Measurements from ENCODE around the gene RSPO3.

The RSPO3 gene

GRCh38 chr6:127128066-127128465, 9.6 kb downstream of the RSPO3 start:
- TF ChIP-seq CTCF (IDR thresholded peaks at IDR 0.05; ENCODE audit: low read depth, low read length, missing control alignments), result no peak
- no peak overlapping the region for H3K27ac ChIP-seq
- in situ Hi-C loops (cut with HindIII; ENCODE audit: low pct_ligation_motif_present, low sequenced_read_pairs), result no loop called here
- no peak for DNase-seq
- H3K27me3 ChIP-seq (replicated peaks), result no peaks in the 10 kb centered on the region
- no peak overlapping the region for H3K4me3 ChIP-seq (ENCODE audit: low read depth, low read length)
- H3K36me3 ChIP-seq (replicated peaks), result no peaks in the 10 kb centered on the region

GRCh38 chr6:127129251-127129650, 10.8 kb downstream of the RSPO3 start:
- no peaks in the 10 kb centered on the region for H3K27me3 ChIP-seq (replicated peaks)
- H3K4me3 ChIP-seq (ENCODE audit: low read depth, low read length), result no peak overlapping the region
- no peaks in the 10 kb centered on the region for H3K36me3 ChIP-seq (replicated peaks)
- TF ChIP-seq CTCF (IDR thresholded peaks at IDR 0.05; ENCODE audit: low read depth, low read length, missing control alignments), result no peak
- in situ Hi-C loops (cut with HindIII; ENCODE audit: low pct_ligation_motif_present, low sequenced_read_pairs), result no loop called here
- no peak for DNase-seq
- H3K27ac ChIP-seq, result no peak overlapping the region

- Histone ChIP-seq H3K4me3 (ENCODE audit: low read depth, low read length) (no peak overlapping the region), H3K36me3 (replicated peaks) (no peaks in the 10 kb centered on the region), H3K27me3 (replicated peaks) (no peaks in the 10 kb centered on the region), H3K27ac (no peak overlapping the region)
- no peak for TF ChIP-seq CTCF (IDR thresholded peaks at IDR 0.05; ENCODE audit: low read depth, low read length, missing control alignments)
- in situ Hi-C loops (cut with HindIII; ENCODE audit: low pct_ligation_motif_present, low sequenced_read_pairs), result no loop called here
- DNase-seq, result no peak
Measured at GRCh38 chr6:127131275-127131674, 12.8 kb downstream of the RSPO3 start.

GRCh38 chr6:127131772-127132376, 13.4 kb downstream of the RSPO3 start:
- Histone ChIP-seq H3K27ac (no peak overlapping the region), H3K4me3 (ENCODE audit: low read depth, low read length) (no peak overlapping the region), H3K27me3 (replicated peaks) (no peaks in the 10 kb centered on the region), H3K36me3 (replicated peaks) (no peaks in the 10 kb centered on the region)
- TF ChIP-seq CTCF (IDR thresholded peaks at IDR 0.05; ENCODE audit: low read depth, low read length, missing control alignments), result no peak
- in situ Hi-C loops (cut with HindIII; ENCODE audit: low pct_ligation_motif_present, low sequenced_read_pairs), result no loop called here
- no peak for DNase-seq

- in situ Hi-C loops (cut with HindIII; ENCODE audit: low pct_ligation_motif_present, low sequenced_read_pairs), result no loop called here
- TF ChIP-seq CTCF (IDR thresholded peaks at IDR 0.05; ENCODE audit: low read depth, low read length, missing control alignments), result no peak
- Histone ChIP-seq H3K36me3 (replicated peaks) (no peaks in the 10 kb centered on the region), H3K27me3 (replicated peaks) (no peaks in the 10 kb centered on the region), H3K27ac (no peak overlapping the region), H3K4me3 (ENCODE audit: low read depth, low read length) (no peak overlapping the region)
- no peak for DNase-seq
Measured at GRCh38 chr6:127134136-127134535, 15.7 kb downstream of the RSPO3 start.

GRCh38 chr6:127136786-127137185, 18.3 kb downstream of the RSPO3 start:
- in situ Hi-C loops (cut with HindIII; ENCODE audit: low pct_ligation_motif_present, low sequenced_read_pairs), result no loop called here
- no peak for DNase-seq
- no peak for TF ChIP-seq CTCF (IDR thresholded peaks at IDR 0.05; ENCODE audit: low read depth, low read length, missing control alignments)

More at GRCh38 chr6:127136786-127137185, 18.3 kb downstream of the RSPO3 start:
- no peak overlapping the region for H3K27ac ChIP-seq
- no peaks in the 10 kb centered on the region for H3K36me3 ChIP-seq (replicated peaks)
- no peaks in the 10 kb centered on the region for H3K27me3 ChIP-seq (replicated peaks)
- no peak overlapping the region for H3K4me3 ChIP-seq (ENCODE audit: low read depth, low read length)
